HG03139 (cell line): ENCODE measurements around the gene CELA3B.
"Not testable (repeated sequence)": the region's sequence is repeated elsewhere in the genome, so short reads cannot be mapped to it uniquely, and the experiment has no call there.

ENCODE experiments used
- ATAC-seq: cut with Tn5 transposase; IDR thresholded peaks from one replicate; pipeline ENCODE4 v1.9.1; 2021; ENCODE audit not compliant: unreplicated experiment

Gene CELA3B

GRCh38 chr1:21942959-21943640 is 33.7 kb upstream of the CELA3B start:
- ATAC-seq: not testable (repeated sequence)

GRCh38 chr1:21944733-21945073 is 32.1 kb upstream of the CELA3B start:
- ATAC-seq: no peak

GRCh38 chr1:21946836-21947587 is 29.8 kb upstream of the CELA3B start:
- no peak for ATAC-seq

- no peak for ATAC-seq
Measured at GRCh38 chr1:21950734-21951133, 26.1 kb upstream of the CELA3B start.

GRCh38 chr1:21951226-21951870 is 25.5 kb upstream of the CELA3B start:
- no peak for ATAC-seq

- ATAC-seq: no peak
Measured at GRCh38 chr1:21952786-21953520, 23.9 kb upstream of the CELA3B start.

GRCh38 chr1:21955058-21955457 is 21.8 kb upstream of the CELA3B start:
- ATAC-seq: no peak

GRCh38 chr1:21955501-21956281 is 21.1 kb upstream of the CELA3B start:
- no peak for ATAC-seq

- ATAC-seq: no peak
Measured at GRCh38 chr1:21956720-21957552, 19.9 kb upstream of the CELA3B start.

GRCh38 chr1:21961337-21961736 is 15.5 kb upstream of the CELA3B start:
- ATAC-seq: no peak

GRCh38 chr1:21961799-21962198 is 15.0 kb upstream of the CELA3B start:
- no peak for ATAC-seq

GRCh38 chr1:21963477-21964217 is 13.2 kb upstream of the CELA3B start:
- ATAC-seq: no peak

GRCh38 chr1:21966247-21967000 is 10.4 kb upstream of the CELA3B start:
- ATAC-seq: no peak

GRCh38 chr1:21967216-21967615 is 9.6 kb upstream of the CELA3B start:
- ATAC-seq: not testable (repeated sequence)

GRCh38 chr1:21969066-21969465 is 7.8 kb upstream of the CELA3B start:
- not testable (repeated sequence) for ATAC-seq

- not testable (repeated sequence) for ATAC-seq
Measured at GRCh38 chr1:21970523-21970922, 6.3 kb upstream of the CELA3B start.

- ATAC-seq: not testable (repeated sequence)
Measured at GRCh38 chr1:21972973-21973441, 3.8 kb upstream of the CELA3B start.

GRCh38 chr1:21973948-21974347 is 2.9 kb upstream of the CELA3B start:
- not testable (repeated sequence) for ATAC-seq
